OCI-LY3 (cell line): ENCODE data around the gene PRICKLE2.

ENCODE experiments used
- H2AFZ ChIP-seq: fragments of 200-600, 300-600 bp; shearing (Covaris generic); 2 replicates; pipeline ENCODE4 v1.6.0; 2014; ENCODE audit warnings: antibody characterized with exemption, low read depth, low read length
- H3K27ac ChIP-seq: fragments of 200-600, 300-600 bp; sonication (generic); 2 replicates; pipeline ENCODE4 v1.5.1; 2014; ENCODE audit warnings: mild to moderate bottlenecking, low read length, moderate library complexity, mixed read lengths
- H3K27me3 ChIP-seq: fragments of 200-600, 300-600 bp; sonication (generic); 2 replicates; pipeline ENCODE4 v1.6.1; 2014; ENCODE audit warnings: low read depth, low read length, mixed read lengths
- H3K36me3 ChIP-seq: fragments of 200-600, 300-600 bp; sonication (generic); replicated peaks from 2 replicates; pipeline ENCODE3; 2014; ENCODE audit warnings: low read depth, low read length, mixed read lengths
- H3K4me1 ChIP-seq: fragments of 300-600, 200-600 bp; sonication (generic); 2 replicates; pipeline ENCODE4 v1.6.1; 2014; ENCODE audit warnings: low read length, mixed read lengths
- H3K4me2 ChIP-seq: fragments of 200-600, 300-600 bp; sonication (generic); 2 replicates; pipeline ENCODE4 v1.6.1; 2014; ENCODE audit warnings: low read length, mixed read lengths
- H3K4me3 ChIP-seq: fragments of 300-600, 200-600 bp; sonication (generic); 2 replicates; pipeline ENCODE4 v1.5.1; 2014; ENCODE audit warnings: antibody characterized with exemption, mild to moderate bottlenecking, low read length, moderate library complexity
- H3K79me2 ChIP-seq: fragments of 300-600, 200-600 bp; shearing (Covaris generic); 2 replicates; pipeline ENCODE4 v1.6.1; 2014; ENCODE audit warnings: mild to moderate bottlenecking, low read length, mixed read lengths
- H3K9ac ChIP-seq: fragments of 300-600, 200-600 bp; shearing (Covaris generic); 2 replicates; pipeline ENCODE4 v1.6.0; 2014; ENCODE audit warnings: mild to moderate bottlenecking, low read length, moderate library complexity
- H3K9me3 ChIP-seq: fragments of 200-600, 300-600 bp; shearing (Covaris generic); 2 replicates; pipeline ENCODE4 v1.6.1; 2014; ENCODE audit warnings: low read length, mixed read lengths; ENCODE audit not compliant: insufficient read depth
- H4K20me1 ChIP-seq: fragments of 200-600, 300-600 bp; sonication (generic); 2 replicates; pipeline ENCODE4 v1.6.1; 2016; ENCODE audit warnings: low read length, mixed read lengths; ENCODE audit not compliant: insufficient read depth
- CTCF ChIP-seq: fragments of 200-600, 300-600 bp; sonication (generic); IDR thresholded peaks from 2 replicates; pipeline ENCODE4 v1.5.1; 2014; ENCODE audit warnings: antibody characterized with exemption, low read length, low read depth
- EZH2phosphoT487 ChIP-seq: fragments of 200-600 bp; shearing (Covaris generic); IDR thresholded peaks from 2 replicates; pipeline ENCODE4 v1.6.1; 2018; ENCODE audit warnings: antibody characterized with exemption, mixed run types, low read depth

Gene PRICKLE2

GRCh38 chr3:64107190-64107589 is 118.1 kb downstream of the PRICKLE2 start:
- Histone ChIP-seq H3K36me3 (no peaks in the 10 kb centered on the region), H3K4me2 (no peak overlapping the region), H3K4me1 (peaks cover 5% of the 10 kb centered on the region; the same call in 1 of the 2 replicates), H4K20me1 (no peaks in the 10 kb centered on the region), H3K9me3 (no peaks in the 10 kb centered on the region), H3K4me3 (no peak overlapping the region), H2AFZ (no peak overlapping the region), H3K9ac (no peak overlapping the region), H3K27ac (no peak overlapping the region), H3K27me3 (peaks cover 7% of the 10 kb centered on the region; the same call in 1 of the 2 replicates), H3K79me2 (no peaks in the 10 kb centered on the region)
- no peak for TF ChIP-seq CTCF
- TF ChIP-seq EZH2phosphoT487 = no peak

GRCh38 chr3:64105816-64106215 is 119.5 kb downstream of the PRICKLE2 start:
- no peak for TF ChIP-seq EZH2phosphoT487
- TF ChIP-seq CTCF = no peak
- H3K9ac ChIP-seq = no peak overlapping the region
- H3K4me2 ChIP-seq = no peak overlapping the region
- no peaks in the 10 kb centered on the region for H3K36me3 ChIP-seq
- H3K79me2 ChIP-seq = no peaks in the 10 kb centered on the region
- H3K27ac ChIP-seq = no peak overlapping the region
- peaks cover 7% of the 10 kb centered on the region; the same call in 1 of the 2 replicates for H3K27me3 ChIP-seq
- no peaks in the 10 kb centered on the region for H3K9me3 ChIP-seq
- H4K20me1 ChIP-seq = no peaks in the 10 kb centered on the region
- no peak overlapping the region for H2AFZ ChIP-seq
- H3K4me3 ChIP-seq = no peak overlapping the region
- peaks cover 5% of the 10 kb centered on the region; the same call in 1 of the 2 replicates for H3K4me1 ChIP-seq

- H3K9ac ChIP-seq = no peak overlapping the region
- no peak overlapping the region for H3K4me2 ChIP-seq
- no peak overlapping the region for H3K4me3 ChIP-seq
- H2AFZ ChIP-seq = no peak overlapping the region
- TF ChIP-seq CTCF (no peak), EZH2phosphoT487 (no peak)
- H4K20me1 ChIP-seq = no peaks in the 10 kb centered on the region
- H3K4me1 ChIP-seq = peaks cover 5% of the 10 kb centered on the region; the same call in 1 of the 2 replicates
- no peaks in the 10 kb centered on the region for H3K79me2 ChIP-seq
- H3K27ac ChIP-seq = no peak overlapping the region
- peaks cover 7% of the 10 kb centered on the region; the same call in 1 of the 2 replicates for H3K27me3 ChIP-seq
- no peaks in the 10 kb centered on the region for H3K9me3 ChIP-seq
- no peaks in the 10 kb centered on the region for H3K36me3 ChIP-seq
Observed at GRCh38 chr3:64104691-64105111, 120.6 kb downstream of the PRICKLE2 start.

- Histone ChIP-seq H3K9ac (no peak overlapping the region), H2AFZ (no peak overlapping the region), H3K4me3 (no peak overlapping the region), H3K4me1 (peaks cover 5% of the 10 kb centered on the region; the same call in 1 of the 2 replicates), H3K79me2 (no peaks in the 10 kb centered on the region), H3K4me2 (no peak overlapping the region), H3K27me3 (peaks cover 7% of the 10 kb centered on the region; the same call in 1 of the 2 replicates), H3K27ac (no peak overlapping the region), H4K20me1 (no peaks in the 10 kb centered on the region), H3K9me3 (no peaks in the 10 kb centered on the region), H3K36me3 (no peaks in the 10 kb centered on the region)
- TF ChIP-seq EZH2phosphoT487 (no peak), CTCF (no peak)
Observed at GRCh38 chr3:64104006-64104405, 121.3 kb downstream of the PRICKLE2 start.
